Measurements from ENCODE around the gene TMEM207. TPM values are rescaled to one million over a fixed set of nuclear protein-coding genes. Genes with fewer than 3 reads are reported as not detected.
A peak's percentile ranks its signal among the peaks of the same experiment; 100 is the strongest.

Gene TMEM207
- total RNA-seq (2013) = not detected
- not detected for polyA plus RNA-seq
- polyA minus RNA-seq = not detected in 2 replicates
- total RNA-seq = 0 to 0.92 (median 0) reads per million in 11 experiments

DNA sequence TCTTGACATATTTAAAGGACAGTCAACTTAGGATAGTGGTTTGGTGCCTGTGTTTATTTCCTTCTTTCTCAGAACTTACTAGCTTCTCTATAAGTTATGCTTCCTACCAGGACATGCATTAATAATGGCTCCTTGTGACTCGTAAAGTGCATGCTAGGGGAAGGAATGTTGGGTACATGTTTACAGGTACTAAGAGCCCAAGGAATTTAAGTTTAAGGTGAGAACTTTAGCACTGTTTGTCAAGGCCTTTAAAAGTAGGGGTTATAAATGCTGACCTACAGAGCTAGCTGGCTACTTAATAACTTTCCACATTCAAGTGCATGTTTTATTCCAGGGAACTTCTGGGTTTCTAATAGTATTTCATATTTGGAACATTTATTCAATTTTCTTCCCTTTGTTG is at the start of gene TMEM207:
TMEM207 (minus strand) TSS at position 101 of the 400 bp plus-strand sequence; CDS start at position 9, 92 bp downstream.
- DNase-seq = no peak
- H3K9ac ChIP-seq (ENCODE audit: insufficient read depth, low read length, poor library complexity, severe bottlenecking) = no peak within 1 kb of the TSS
- H3K27ac ChIP-seq (ENCODE audit: low read depth in 1 of 2, low read length in 2 of 2) = no peak within 1 kb of the TSS
- WGBS (ENCODE audit: insufficient coverage) = no CpG with 5 or more reads among the region's 1 CpG
- no peaks in the 10 kb centered on the region for H4K20me1 ChIP-seq (ENCODE audit: insufficient read depth, low read length)
- Mint-ChIP-seq H3K4me3 (no peak within 1 kb of the TSS), H3K27ac (no peak within 1 kb of the TSS), H3K4me1 (no peaks in the 10 kb centered on the region), H3K36me3 (no peaks in the 10 kb centered on the region), H3K9me3 (no peaks in the 10 kb centered on the region), H3K27me3 (ENCODE audit: low read depth in 3 of 3) (peaks cover 0 to 7% (median 2%) of the 10 kb centered on the region in 3 donors)
- no peaks in the 10 kb centered on the region for H3K4me1 ChIP-seq (ENCODE audit: control insufficient read depth in 1 of 2, insufficient read depth in 2 of 2, low read length in 2 of 2)
- H3K9me3 ChIP-seq (replicated peaks in 1 of 2; ENCODE audit: control insufficient read depth in 1 of 2, insufficient read depth in 1 of 2, low read length in 2 of 2) = no peaks in the 10 kb centered on the region
- H3K4me3 ChIP-seq (replicated peaks in 1 of 3; ENCODE audit: low read depth in 2 of 3, low read length in 3 of 3) = no peak within 1 kb of the TSS
- H3K36me3 ChIP-seq (replicated peaks in 1 of 2; ENCODE audit: control insufficient read depth in 1 of 2, insufficient read depth in 2 of 2, low read length in 2 of 2) = no peaks in the 10 kb centered on the region
- intact Hi-C loops (cut with micrococcal nuclease) = no loop called here
- TF ChIP-seq, protein P1, sequence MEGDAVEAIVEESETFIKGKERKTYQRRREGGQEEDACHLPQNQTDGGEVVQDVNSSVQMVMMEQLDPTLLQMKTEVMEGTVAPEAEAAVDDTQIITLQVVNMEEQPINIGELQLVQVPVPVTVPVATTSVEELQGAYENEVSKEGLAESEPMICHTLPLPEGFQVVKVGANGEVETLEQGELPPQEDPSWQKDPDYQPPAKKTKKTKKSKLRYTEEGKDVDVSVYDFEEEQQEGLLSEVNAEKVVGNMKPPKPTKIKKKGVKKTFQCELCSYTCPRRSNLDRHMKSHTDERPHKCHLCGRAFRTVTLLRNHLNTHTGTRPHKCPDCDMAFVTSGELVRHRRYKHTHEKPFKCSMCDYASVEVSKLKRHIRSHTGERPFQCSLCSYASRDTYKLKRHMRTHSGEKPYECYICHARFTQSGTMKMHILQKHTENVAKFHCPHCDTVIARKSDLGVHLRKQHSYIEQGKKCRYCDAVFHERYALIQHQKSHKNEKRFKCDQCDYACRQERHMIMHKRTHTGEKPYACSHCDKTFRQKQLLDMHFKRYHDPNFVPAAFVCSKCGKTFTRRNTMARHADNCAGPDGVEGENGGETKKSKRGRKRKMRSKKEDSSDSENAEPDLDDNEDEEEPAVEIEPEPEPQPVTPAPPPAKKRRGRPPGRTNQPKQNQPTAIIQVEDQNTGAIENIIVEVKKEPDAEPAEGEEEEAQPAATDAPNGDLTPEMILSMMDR (IDR thresholded peaks at IDR 0.05) = no peak
- no peaks in the 10 kb centered on the region for H3K27me3 ChIP-seq (ENCODE audit: control insufficient read depth in 2 of 2, insufficient read depth in 2 of 2, low read length in 2 of 2)
- no peaks in the 10 kb centered on the region for H3K79me2 ChIP-seq (ENCODE audit: insufficient read depth, low read length)
- no peak within 1 kb of the TSS for H2AFZ ChIP-seq (ENCODE audit: insufficient read depth, low read depth, low read length, poor library complexity, severe bottlenecking)
- no peak within 1 kb of the TSS for H3K4me2 ChIP-seq (replicated peaks; ENCODE audit: extremely low read depth, low read length, poor library complexity, severe bottlenecking)

DNA sequence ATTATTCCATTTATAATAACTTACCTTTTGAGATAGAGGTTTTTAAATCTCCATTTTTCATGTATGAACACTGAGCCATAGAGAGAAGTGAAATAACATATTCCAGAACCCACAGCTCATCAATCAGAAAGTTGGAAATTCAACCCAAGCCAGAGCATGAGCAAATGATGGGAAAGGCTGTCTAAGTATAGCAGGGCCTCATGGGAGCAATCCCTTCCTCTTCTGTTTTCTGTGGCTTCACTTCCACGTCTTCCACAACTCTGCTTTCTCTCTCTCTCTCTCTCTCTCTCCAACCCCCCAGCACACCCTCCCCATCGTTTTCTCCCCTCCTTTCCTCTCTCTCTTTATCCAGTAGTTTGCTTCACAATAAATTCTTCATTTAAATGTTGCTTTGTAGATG is 49.4 kb upstream of the TMEM207 start:
- Histone ChIP-seq H3K4me2 (replicated peaks; ENCODE audit: extremely low read depth, low read length, poor library complexity, severe bottlenecking) (no peak overlapping the region), H3K79me2 (ENCODE audit: insufficient read depth, low read length) (no peaks in the 10 kb centered on the region), H3K27me3 (ENCODE audit: control insufficient read depth in 2 of 2, insufficient read depth in 2 of 2, low read length in 2 of 2) (peaks cover 10 to 19% of the 10 kb centered on the region in 2 donors), H3K4me1 (ENCODE audit: control insufficient read depth in 1 of 2, insufficient read depth in 2 of 2, low read length in 2 of 2) (peaks cover 0 to 9% of the 10 kb centered on the region in 2 donors), H4K20me1 (ENCODE audit: insufficient read depth, low read length) (no peaks in the 10 kb centered on the region), H3K36me3 (replicated peaks in 1 of 2; ENCODE audit: control insufficient read depth in 1 of 2, insufficient read depth in 2 of 2, low read length in 2 of 2) (no peaks in the 10 kb centered on the region), H3K27ac (ENCODE audit: low read depth in 1 of 2, low read length in 2 of 2) (no peak overlapping the region), H3K9me3 (replicated peaks in 1 of 2; ENCODE audit: control insufficient read depth in 1 of 2, insufficient read depth in 1 of 2, low read length in 2 of 2) (no peaks in the 10 kb centered on the region), H2AFZ (ENCODE audit: insufficient read depth, low read depth, low read length, poor library complexity, severe bottlenecking) (no peak overlapping the region), H3K9ac (ENCODE audit: insufficient read depth, low read length, poor library complexity, severe bottlenecking) (no peak overlapping the region), H3K4me3 (replicated peaks in 1 of 3; ENCODE audit: low read depth in 2 of 3, low read length in 3 of 3) (no peak overlapping the region)
- no CpG with 5 or more reads among the region's 2 CpGs for WGBS (ENCODE audit: insufficient coverage)
- no peak overlapping the region for H3K27ac Mint-ChIP-seq
- peaks cover 15% of the 10 kb centered on the region for H3K4me1 Mint-ChIP-seq
- no peaks in the 10 kb centered on the region for H3K9me3 Mint-ChIP-seq
- peak overlapping the region in 1 of 2 donors; percentile 1 for H3K4me3 Mint-ChIP-seq
- peaks cover 2 to 18% (median 14%) of the 10 kb centered on the region in 3 donors for H3K27me3 Mint-ChIP-seq (ENCODE audit: low read depth in 3 of 3)
- TF ChIP-seq, protein P1 (IDR thresholded peaks at IDR 0.05) = no peak
- H3K36me3 Mint-ChIP-seq = no peaks in the 10 kb centered on the region
- intact Hi-C loops (cut with micrococcal nuclease) = no loop called here
- DNase-seq = no peak
